ENCODE measurements around the gene TADA2B.

- no peak for TF ChIP-seq CTCF (conservative IDR thresholded peaks at IDR 0.05; ENCODE audit: low read depth in 2 of 2)
- no peak for TF ChIP-seq POLR2AphosphoS5 (IDR thresholded peaks at IDR 0.05; ENCODE audit: low read depth)
- no peak for TF ChIP-seq JUNB (IDR thresholded peaks at IDR 0.05; ENCODE audit: unreplicated experiment)
- TF ChIP-seq CREB1 (CRISPR knock-in tag; IDR thresholded peaks at IDR 0.05; ENCODE audit: low read depth): no peak
- TF ChIP-seq STAT1 (IDR thresholded peaks at IDR 0.05; ENCODE audit: unreplicated experiment): no peak
- no peak for TF ChIP-seq EZH2 (IDR thresholded peaks at IDR 0.05; ENCODE audit: low read depth, unreplicated experiment)
These were observed 1.2 kb upstream of the TADA2B start for GRCh38 chr4:7041801-7042502.

All from GM23338 (cell line).